ENCODE results near the gene BACH1. TPM values are rescaled to one million over a fixed set of nuclear protein-coding genes. Genes with fewer than 3 reads are reported as not detected.

BACH1 gene
- total RNA-seq, 1 donor from 2014 or later, result 49.4 TPM

- H3K9me3 Mint-ChIP-seq (ENCODE audit: unreplicated experiment), result no peaks in the 10 kb centered on the region
- H3K4me1 Mint-ChIP-seq (ENCODE audit: unreplicated experiment), result peaks cover 14% of the 10 kb centered on the region
- no peak overlapping the region for H3K4me3 Mint-ChIP-seq (ENCODE audit: unreplicated experiment)
- H3K27ac Mint-ChIP-seq (ENCODE audit: unreplicated experiment), result no peak overlapping the region
- H3K36me3 Mint-ChIP-seq (ENCODE audit: low read depth, unreplicated experiment), result peaks cover 4% of the 10 kb centered on the region
- TF ChIP-seq CTCF (IDR thresholded peaks at IDR 0.05; ENCODE audit: unreplicated experiment), result no peak
- no peaks in the 10 kb centered on the region for H3K27me3 Mint-ChIP-seq (ENCODE audit: unreplicated experiment)
- DNase-seq (ENCODE audit: low spot score), result no peak
These were observed 18.1 kb downstream of the BACH1 start for GRCh38 chr21:29316806-29317205.

- TF ChIP-seq CTCF (IDR thresholded peaks at IDR 0.05; ENCODE audit: unreplicated experiment), result no peak
- H3K36me3 Mint-ChIP-seq (ENCODE audit: low read depth, unreplicated experiment), result peaks cover 4% of the 10 kb centered on the region
- no peaks in the 10 kb centered on the region for H3K27me3 Mint-ChIP-seq (ENCODE audit: unreplicated experiment)
- H3K4me3 Mint-ChIP-seq (ENCODE audit: unreplicated experiment), result no peak overlapping the region
- peaks cover 14% of the 10 kb centered on the region for H3K4me1 Mint-ChIP-seq (ENCODE audit: unreplicated experiment)
- no peak overlapping the region for H3K27ac Mint-ChIP-seq (ENCODE audit: unreplicated experiment)
- no peaks in the 10 kb centered on the region for H3K9me3 Mint-ChIP-seq (ENCODE audit: unreplicated experiment)
- no peak for DNase-seq (ENCODE audit: low spot score)
These were observed 19.6 kb downstream of the BACH1 start for GRCh38 chr21:29318354-29318753.

GRCh38 chr21:29320031-29320430 is 21.3 kb downstream of the BACH1 start:
- Mint-ChIP-seq H3K27me3 (ENCODE audit: unreplicated experiment) (no peaks in the 10 kb centered on the region), H3K4me1 (ENCODE audit: unreplicated experiment) (peaks cover 7% of the 10 kb centered on the region), H3K36me3 (ENCODE audit: low read depth, unreplicated experiment) (peaks cover 7% of the 10 kb centered on the region), H3K27ac (ENCODE audit: unreplicated experiment) (no peak overlapping the region), H3K4me3 (ENCODE audit: unreplicated experiment) (no peak overlapping the region), H3K9me3 (ENCODE audit: unreplicated experiment) (no peaks in the 10 kb centered on the region)
- DNase-seq (ENCODE audit: low spot score), result no peak
- no peak for TF ChIP-seq CTCF (IDR thresholded peaks at IDR 0.05; ENCODE audit: unreplicated experiment)

GRCh38 chr21:29321217-29321616 is 22.5 kb downstream of the BACH1 start:
- Mint-ChIP-seq H3K27me3 (ENCODE audit: unreplicated experiment) (no peaks in the 10 kb centered on the region), H3K36me3 (ENCODE audit: low read depth, unreplicated experiment) (peaks cover 7% of the 10 kb centered on the region), H3K27ac (ENCODE audit: unreplicated experiment) (no peak overlapping the region), H3K9me3 (ENCODE audit: unreplicated experiment) (no peaks in the 10 kb centered on the region), H3K4me3 (ENCODE audit: unreplicated experiment) (peak overlapping the region; percentile 73), H3K4me1 (ENCODE audit: unreplicated experiment) (peaks cover 3% of the 10 kb centered on the region)
- TF ChIP-seq CTCF (IDR thresholded peaks at IDR 0.05; ENCODE audit: unreplicated experiment), result no peak
- no peak for DNase-seq (ENCODE audit: low spot score)

GRCh38 chr21:29321932-29322928 is 23.5 kb downstream of the BACH1 start:
- no peak for TF ChIP-seq CTCF (IDR thresholded peaks at IDR 0.05; ENCODE audit: unreplicated experiment)
- no peak overlapping the region for H3K4me3 Mint-ChIP-seq (ENCODE audit: unreplicated experiment)
- no peaks in the 10 kb centered on the region for H3K9me3 Mint-ChIP-seq (ENCODE audit: unreplicated experiment)
- H3K36me3 Mint-ChIP-seq (ENCODE audit: low read depth, unreplicated experiment), result peaks cover 14% of the 10 kb centered on the region
- no peaks in the 10 kb centered on the region for H3K27me3 Mint-ChIP-seq (ENCODE audit: unreplicated experiment)
- H3K4me1 Mint-ChIP-seq (ENCODE audit: unreplicated experiment), result peaks cover 3% of the 10 kb centered on the region
- no peak overlapping the region for H3K27ac Mint-ChIP-seq (ENCODE audit: unreplicated experiment)
- DNase-seq (ENCODE audit: low spot score), result no peak
